NT2/D1 (cell line): ENCODE results near the gene SUDS3.

Experiments used
- DNase-seq: peaks from one replicate; pipeline ENCODE4 v3.0.0-alpha.2; 2011; ENCODE audit warnings: low read depth, low spot score
- H3K27me3 ChIP-seq: 2 replicates; pipeline ENCODE4 v1.6.0; 2011; ENCODE audit warnings: mild to moderate bottlenecking; ENCODE audit not compliant: insufficient read length, insufficient read depth
- H3K36me3 ChIP-seq: 2 replicates; pipeline ENCODE4 v1.6.1; 2011; ENCODE audit warnings: mild to moderate bottlenecking, low read length, mixed read lengths; ENCODE audit not compliant: insufficient read depth, insufficient read length
- H3K4me1 ChIP-seq: 2 replicates; pipeline ENCODE4 v1.5.1; 2011; ENCODE audit not compliant: insufficient read depth, insufficient read length
- H3K4me3 ChIP-seq: 2 replicates; pipeline ENCODE4 v1.5.1; 2011; ENCODE audit warnings: low read depth; ENCODE audit not compliant: insufficient read length
- H3K9ac ChIP-seq: 2 replicates; pipeline ENCODE4 v1.6.0; 2011; ENCODE audit warnings: low read depth; ENCODE audit not compliant: insufficient read length
- H3K9me3 ChIP-seq: 2 replicates; pipeline ENCODE4 v1.5.1; 2011; ENCODE audit warnings: mild to moderate bottlenecking, low read length; ENCODE audit not compliant: insufficient read depth
- SUZ12 ChIP-seq: IDR thresholded peaks from 2 replicates; pipeline ENCODE4 v1.6.1; 2011; ENCODE audit not compliant: insufficient read length, insufficient read depth; ENCODE audit errors: extremely low read depth
- YY1 ChIP-seq: IDR thresholded peaks from 2 replicates; pipeline ENCODE4 v1.6.1; 2011; ENCODE audit not compliant: insufficient read length, insufficient read depth
- ZNF274 ChIP-seq: IDR thresholded peaks from 2 replicates; pipeline ENCODE4 v1.6.1; 2011; ENCODE audit warnings: mild to moderate bottlenecking, low read depth, low read length

SUDS3 gene

DNA sequence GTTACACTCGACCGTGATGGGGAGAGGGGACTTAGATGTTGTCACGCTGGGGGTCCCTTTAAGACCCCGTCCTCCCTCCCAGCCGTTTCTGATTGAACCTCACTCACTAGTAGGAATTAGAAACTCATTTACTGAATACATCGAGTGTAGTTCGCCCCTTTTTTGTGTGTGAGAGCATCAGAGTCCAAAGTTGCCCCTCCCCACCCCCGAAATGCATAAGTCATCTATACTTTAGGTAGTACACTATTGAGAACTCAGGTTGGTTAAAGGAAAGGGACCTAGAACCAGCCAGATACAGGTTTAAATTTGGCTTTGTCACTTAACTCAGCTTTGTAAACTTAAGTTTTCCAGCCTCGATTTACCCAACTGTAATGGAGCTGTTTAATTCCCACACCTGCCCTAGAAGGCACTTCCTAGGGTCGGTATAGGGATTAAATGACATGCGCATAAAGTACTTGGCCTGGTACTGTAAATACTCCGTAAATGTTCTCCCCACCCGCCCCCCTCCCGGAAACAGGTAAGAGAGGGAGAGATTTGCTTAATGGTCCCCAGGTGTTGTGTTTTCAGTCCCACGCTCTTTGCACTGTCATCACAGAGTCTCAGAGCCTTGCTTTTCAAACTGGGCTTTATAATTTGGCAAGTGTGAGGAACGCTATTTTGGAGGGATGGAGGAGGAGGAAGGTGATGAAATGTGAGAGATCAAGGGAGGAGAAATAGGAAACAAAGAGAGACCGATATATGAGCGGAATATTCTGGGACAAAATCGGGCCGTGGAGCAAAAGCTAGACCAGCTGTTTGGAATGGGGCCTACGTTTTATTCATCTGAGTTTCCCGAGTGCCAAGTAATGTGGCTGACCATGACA, 897 bp downstream of the SUDS3 start:
- Histone ChIP-seq H3K9me3 (no peaks in the 10 kb centered on the region), H3K36me3 (peaks cover 33% of the 10 kb centered on the region), H3K9ac (peak overlapping the region; percentile 99), H3K4me3 (peak overlapping the region; percentile 97), H3K4me1 (peaks cover 3% of the 10 kb centered on the region), H3K27me3 (peaks cover 5% of the 10 kb centered on the region)
- no peak for DNase-seq
- TF ChIP-seq SUZ12: no peak
- TF ChIP-seq YY1: no peak
- TF ChIP-seq ZNF274: no peak

GRCh38 chr12:118377884-118378470, 1.6 kb downstream of the SUDS3 start:
- Histone ChIP-seq H3K9me3 (no peaks in the 10 kb centered on the region), H3K4me1 (peaks cover 3% of the 10 kb centered on the region), H3K9ac (peak overlapping the region; percentile 99), H3K36me3 (peaks cover 38% of the 10 kb centered on the region), H3K27me3 (no peaks in the 10 kb centered on the region), H3K4me3 (peak overlapping the region; percentile 97)
- TF ChIP-seq ZNF274 (no peak), YY1 (no peak), SUZ12 (no peak)
- DNase-seq: no peak

DNA sequence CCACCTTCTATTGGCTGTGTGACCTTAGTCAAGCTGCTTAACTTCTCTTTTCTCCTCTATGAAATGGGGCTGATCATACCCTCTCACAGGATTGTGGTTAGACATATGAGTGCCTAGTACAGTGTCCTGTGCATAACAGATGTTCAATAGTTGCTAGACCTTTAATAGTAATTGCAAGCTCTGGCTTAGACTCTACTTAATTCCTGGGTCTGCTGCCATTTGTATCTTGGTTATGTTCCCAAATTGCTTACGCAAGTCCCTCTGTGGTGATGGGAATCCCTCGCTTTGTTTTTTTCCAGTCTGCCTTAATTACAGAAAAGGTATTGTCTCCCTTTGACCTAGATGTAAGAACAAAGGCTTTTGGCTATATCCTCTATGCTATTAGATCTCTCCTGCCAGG, 15.1 kb downstream of the SUDS3 start:
- Histone ChIP-seq H3K9me3 (no peaks in the 10 kb centered on the region), H3K9ac (no peak overlapping the region), H3K36me3 (peaks cover 76% of the 10 kb centered on the region), H3K4me1 (no peaks in the 10 kb centered on the region), H3K27me3 (no peaks in the 10 kb centered on the region), H3K4me3 (no peak overlapping the region)
- DNase-seq: no peak
- TF ChIP-seq YY1 (no peak), ZNF274 (no peak), SUZ12 (no peak)

GRCh38 chr12:118391836-118392235, 15.5 kb downstream of the SUDS3 start:
- no peaks in the 10 kb centered on the region for H3K4me1 ChIP-seq
- no peak for DNase-seq
- H3K9me3 ChIP-seq: no peaks in the 10 kb centered on the region
- H3K4me3 ChIP-seq: no peak overlapping the region
- no peak overlapping the region for H3K9ac ChIP-seq
- no peak for TF ChIP-seq ZNF274
- no peak for TF ChIP-seq SUZ12
- TF ChIP-seq YY1: no peak
- peaks cover 75% of the 10 kb centered on the region for H3K36me3 ChIP-seq
- no peaks in the 10 kb centered on the region for H3K27me3 ChIP-seq

GRCh38 chr12:118397708-118398440, 21.5 kb downstream of the SUDS3 start:
- no peaks in the 10 kb centered on the region for H3K4me1 ChIP-seq
- no peak overlapping the region for H3K4me3 ChIP-seq
- H3K9ac ChIP-seq: no peak overlapping the region
- DNase-seq: no peak
- H3K36me3 ChIP-seq: peaks cover 81% of the 10 kb centered on the region
- H3K9me3 ChIP-seq: no peaks in the 10 kb centered on the region
- TF ChIP-seq SUZ12: no peak
- TF ChIP-seq ZNF274: no peak
- no peak for TF ChIP-seq YY1
- no peaks in the 10 kb centered on the region for H3K27me3 ChIP-seq

DNA sequence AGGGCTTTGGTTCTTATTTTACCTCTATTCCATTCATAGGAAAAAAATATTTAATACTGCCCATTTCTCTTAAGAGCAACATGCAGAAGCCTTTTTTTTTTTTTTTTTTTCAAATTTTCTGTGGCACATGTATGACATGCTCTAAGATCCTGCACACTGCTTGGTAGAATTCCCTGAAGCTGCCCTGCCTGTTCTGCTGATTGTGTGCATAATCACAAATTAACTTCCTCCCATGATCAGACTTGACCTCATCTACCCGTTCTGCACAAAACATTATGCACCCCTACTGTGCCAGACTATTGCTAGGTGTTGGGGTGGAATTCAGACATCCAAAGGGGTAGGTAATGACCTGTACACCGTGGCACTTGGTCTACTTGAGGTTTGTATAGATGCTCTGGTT, 22.2 kb downstream of the SUDS3 start:
- Histone ChIP-seq H3K9me3 (no peaks in the 10 kb centered on the region), H3K4me1 (no peaks in the 10 kb centered on the region), H3K4me3 (no peak overlapping the region), H3K36me3 (peaks cover 81% of the 10 kb centered on the region), H3K9ac (no peak overlapping the region), H3K27me3 (no peaks in the 10 kb centered on the region)
- DNase-seq: no peak
- TF ChIP-seq YY1: no peak
- TF ChIP-seq ZNF274: no peak
- TF ChIP-seq SUZ12: no peak

- no peaks in the 10 kb centered on the region for H3K4me1 ChIP-seq
- H3K9ac ChIP-seq: no peak overlapping the region
- TF ChIP-seq YY1 (no peak), SUZ12 (no peak), ZNF274 (no peak)
- peaks cover 83% of the 10 kb centered on the region for H3K36me3 ChIP-seq
- H3K27me3 ChIP-seq: no peaks in the 10 kb centered on the region
- no peak overlapping the region for H3K4me3 ChIP-seq
- no peak for DNase-seq
- no peaks in the 10 kb centered on the region for H3K9me3 ChIP-seq
Measured at GRCh38 chr12:118398940-118399339, 22.6 kb downstream of the SUDS3 start.
